Measurements from ENCODE around the gene SOWAHB. TPM values are rescaled to one million over a fixed set of nuclear protein-coding genes. Genes with fewer than 3 reads are reported as not detected.
"Not testable (repeated sequence)": the region's sequence is repeated elsewhere in the genome, so short reads cannot be mapped to it uniquely, and the experiment has no call there.

The SOWAHB gene
- total and polyA plus RNA-seq, 12 donors = 0.07 to 0.12 TPM; not detected in 10

DNA sequence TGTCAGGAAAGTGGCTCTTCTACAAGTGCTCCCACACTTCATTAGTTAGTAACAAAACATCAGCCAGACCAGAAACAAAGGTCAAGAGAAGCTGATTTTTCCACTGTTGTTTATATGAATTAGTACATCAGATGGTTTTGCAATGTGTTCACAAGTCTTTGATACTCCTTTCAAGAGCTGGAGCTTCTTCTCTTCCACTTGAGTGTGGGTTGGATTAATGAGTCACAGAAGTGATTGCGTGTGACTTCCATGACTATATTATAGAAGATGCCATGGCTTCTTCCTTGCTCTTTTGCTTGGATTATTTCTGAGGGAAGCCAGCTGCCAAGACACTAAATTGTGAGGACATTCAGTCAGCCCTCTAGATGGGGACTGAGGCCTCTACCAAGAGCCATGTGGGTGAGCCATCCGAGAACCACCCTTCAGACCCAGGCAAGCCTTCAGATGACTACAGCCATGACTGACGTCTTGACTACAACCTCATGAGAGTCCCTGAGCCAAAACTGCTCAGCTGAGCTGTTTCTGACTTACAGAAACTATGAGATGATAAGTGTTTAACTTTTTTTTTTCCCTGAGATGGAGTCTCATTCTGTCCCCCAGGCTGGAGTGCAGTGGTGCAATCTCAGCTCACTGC, 18.1 kb downstream of the SOWAHB start:
- DNase-seq (no peak), ATAC-seq (no peak)
- intact Hi-C loops (cut with DNase I) = loop anchor here in 1 of 10 donors (10.0 kb wide), 1 partner anchor 55 kb away; no protein-coding TSS in a partner anchor
- Histone ChIP-seq H3K27ac (no peak overlapping the region), H3K36me3 (no peaks in the 10 kb centered on the region), H3K4me1 (no peaks in the 10 kb centered on the region), H3K9me3 (no peaks in the 10 kb centered on the region), H3K4me3 (no peak overlapping the region), H3K27me3 (peaks cover 0 to 11% (median 8%) of the 10 kb centered on the region in 7 donors)
- TF ChIP-seq, protein P1, sequence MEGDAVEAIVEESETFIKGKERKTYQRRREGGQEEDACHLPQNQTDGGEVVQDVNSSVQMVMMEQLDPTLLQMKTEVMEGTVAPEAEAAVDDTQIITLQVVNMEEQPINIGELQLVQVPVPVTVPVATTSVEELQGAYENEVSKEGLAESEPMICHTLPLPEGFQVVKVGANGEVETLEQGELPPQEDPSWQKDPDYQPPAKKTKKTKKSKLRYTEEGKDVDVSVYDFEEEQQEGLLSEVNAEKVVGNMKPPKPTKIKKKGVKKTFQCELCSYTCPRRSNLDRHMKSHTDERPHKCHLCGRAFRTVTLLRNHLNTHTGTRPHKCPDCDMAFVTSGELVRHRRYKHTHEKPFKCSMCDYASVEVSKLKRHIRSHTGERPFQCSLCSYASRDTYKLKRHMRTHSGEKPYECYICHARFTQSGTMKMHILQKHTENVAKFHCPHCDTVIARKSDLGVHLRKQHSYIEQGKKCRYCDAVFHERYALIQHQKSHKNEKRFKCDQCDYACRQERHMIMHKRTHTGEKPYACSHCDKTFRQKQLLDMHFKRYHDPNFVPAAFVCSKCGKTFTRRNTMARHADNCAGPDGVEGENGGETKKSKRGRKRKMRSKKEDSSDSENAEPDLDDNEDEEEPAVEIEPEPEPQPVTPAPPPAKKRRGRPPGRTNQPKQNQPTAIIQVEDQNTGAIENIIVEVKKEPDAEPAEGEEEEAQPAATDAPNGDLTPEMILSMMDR (IDR thresholded peaks at IDR 0.05) = no peak
- 90 to 93% methylated on average over 3 of the region's 3 CpGs for WGBS, 2 donors

DNA sequence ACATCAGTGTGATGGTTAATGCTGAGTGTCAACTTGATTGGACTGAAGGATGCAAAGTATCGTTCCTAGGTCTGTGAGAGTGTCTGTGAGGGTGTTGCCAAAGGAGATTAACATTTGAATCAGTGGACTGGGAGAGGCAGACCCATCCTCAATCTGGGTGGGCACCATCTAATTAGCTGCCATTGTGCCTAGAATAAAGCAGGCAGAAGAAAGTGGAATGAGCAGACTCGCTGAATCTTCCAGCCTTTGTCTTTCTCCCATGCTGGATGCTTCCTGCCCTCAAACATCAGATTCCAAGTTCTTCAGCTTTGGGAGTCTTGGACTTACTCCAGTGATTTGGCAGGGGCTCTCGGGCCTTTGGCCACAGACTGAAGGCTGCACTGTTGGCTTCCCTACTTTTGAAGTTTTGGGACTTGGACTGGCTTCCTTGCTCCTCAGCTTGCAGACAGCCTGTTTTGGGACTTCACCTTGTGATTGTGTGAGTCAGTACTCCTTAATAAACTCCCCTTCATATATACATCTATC, 19.2 kb downstream of the SOWAHB start:
- DNase-seq; ATAC-seq; H3K36me3 ChIP-seq; H3K9me3 ChIP-seq; H3K27ac ChIP-seq; H3K4me3 ChIP-seq; intact Hi-C loops (cut with DNase I); H3K4me1 ChIP-seq: not testable (repeated sequence)
- WGBS, 2 donors = 60 to 64% methylated on average over 3 of the region's 3 CpGs
- peaks cover 0 to 11% (median 8%) of the 10 kb centered on the region in 7 donors for H3K27me3 ChIP-seq

DNA sequence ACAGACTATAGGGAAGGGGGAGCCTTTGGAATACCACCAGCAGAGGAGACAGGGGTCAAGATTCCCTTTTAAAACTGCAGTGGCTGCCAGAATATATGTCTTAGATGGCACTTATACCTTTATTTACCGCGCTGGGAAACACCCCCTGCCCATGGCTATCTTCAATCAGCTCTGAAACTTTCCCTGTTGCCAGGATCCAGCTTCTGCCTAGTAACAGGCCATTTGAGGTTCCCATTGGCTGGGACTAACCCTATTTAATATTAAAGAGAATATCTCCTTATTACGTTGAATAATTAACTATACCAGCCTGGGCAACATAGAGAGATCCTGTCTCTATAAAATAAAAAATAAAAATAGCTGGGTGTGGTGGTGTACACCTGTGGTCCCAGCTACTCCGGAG, 23.8 kb downstream of the SOWAHB start:
- ATAC-seq = no peak
- Histone ChIP-seq H3K4me1 (no peaks in the 10 kb centered on the region), H3K27ac (no peak overlapping the region), H3K36me3 (no peaks in the 10 kb centered on the region), H3K27me3 (peaks cover 0 to 10% (median 2%) of the 10 kb centered on the region in 7 donors), H3K9me3 (no peaks in the 10 kb centered on the region), H3K4me3 (no peak overlapping the region)
- intact Hi-C loops (cut with DNase I) = no loop called here
- DNase-seq = no peak
- TF ChIP-seq, protein P1 (IDR thresholded peaks at IDR 0.05) = no peak
- 88 to 90% methylated on average over 4 of the region's 4 CpGs for WGBS, 2 donors

DNA sequence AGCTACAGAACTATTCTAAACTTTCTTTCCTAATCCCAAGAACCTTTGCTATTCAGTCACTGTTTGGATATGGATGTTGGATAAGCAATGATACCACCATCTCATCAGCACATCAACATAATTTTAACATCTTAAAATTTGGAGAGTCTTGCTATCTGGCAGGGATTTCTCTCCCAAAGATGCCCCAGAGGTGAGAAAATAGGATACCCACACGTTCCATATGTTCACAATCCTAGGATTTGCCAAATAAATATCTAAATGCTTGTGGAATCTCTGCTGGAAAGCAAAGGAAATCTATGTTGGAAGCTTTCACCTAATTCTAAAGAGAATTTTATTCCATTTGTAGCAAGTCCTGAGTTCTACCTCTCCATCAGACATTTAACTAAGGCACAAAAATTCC, 24.4 kb downstream of the SOWAHB start:
- Histone ChIP-seq H3K4me3 (no peak overlapping the region), H3K9me3 (no peaks in the 10 kb centered on the region), H3K4me1 (no peaks in the 10 kb centered on the region), H3K27ac (no peak overlapping the region), H3K36me3 (no peaks in the 10 kb centered on the region), H3K27me3 (peaks cover 0 to 7% (median 0%) of the 10 kb centered on the region in 7 donors)
- TF ChIP-seq, protein P1 (IDR thresholded peaks at IDR 0.05) = no peak
- WGBS, 2 donors = 61 to 75% methylated on average over 1 of the region's 1 CpG
- intact Hi-C loops (cut with DNase I) = no loop called here
- DNase-seq (no peak), ATAC-seq (no peak)

DNA sequence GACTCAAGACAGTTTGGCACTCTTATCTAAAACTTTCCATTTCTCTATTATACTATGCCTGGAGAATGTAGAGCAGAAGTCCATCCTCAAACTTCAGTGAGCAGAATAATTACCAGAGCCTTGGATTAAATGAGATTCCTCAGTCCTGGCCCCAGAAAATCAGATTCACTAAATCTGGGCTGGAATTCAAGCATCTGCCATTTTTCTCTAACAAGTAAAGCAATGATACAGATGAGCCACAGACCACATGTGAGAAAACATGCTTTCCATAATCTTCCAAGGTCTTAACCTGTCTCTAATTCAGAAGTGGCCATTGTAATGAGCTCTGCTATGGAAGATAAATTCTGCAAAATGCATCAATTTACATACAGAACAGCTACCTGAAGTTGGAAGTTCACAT, 25.4 kb downstream of the SOWAHB start:
- ATAC-seq = no peak
- Histone ChIP-seq H3K9me3 (no peaks in the 10 kb centered on the region), H3K4me1 (no peaks in the 10 kb centered on the region), H3K27me3 (peaks cover 0 to 6% (median 0%) of the 10 kb centered on the region in 7 donors), H3K36me3 (no peaks in the 10 kb centered on the region), H3K27ac (no peak overlapping the region), H3K4me3 (no peak overlapping the region)
- intact Hi-C loops (cut with DNase I) = no loop called here
- DNase-seq = no peak
- TF ChIP-seq, protein P1 (IDR thresholded peaks at IDR 0.05) = no peak

DNA sequence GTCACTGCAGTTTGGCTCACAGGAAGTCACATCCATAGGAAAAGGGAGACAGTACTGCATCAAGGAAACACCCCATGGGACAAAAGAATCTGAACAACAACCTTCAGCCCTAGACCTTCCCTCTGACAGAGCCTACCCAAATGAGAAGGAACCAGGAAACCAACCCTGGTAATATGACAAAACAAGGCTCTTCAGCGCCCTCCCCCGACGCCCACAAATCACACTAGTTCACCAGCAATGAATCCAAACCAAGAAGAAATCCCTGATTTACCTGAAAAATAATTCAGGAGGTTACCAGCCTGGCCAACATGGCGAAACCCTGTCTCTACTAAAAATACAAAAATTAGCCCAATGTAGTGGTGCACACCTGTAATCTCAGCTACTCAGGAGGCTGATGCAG, 29.2 kb downstream of the SOWAHB start:
- H3K4me1 ChIP-seq; DNase-seq; H3K36me3 ChIP-seq; H3K4me3 ChIP-seq; H3K27ac ChIP-seq; intact Hi-C loops (cut with DNase I); H3K9me3 ChIP-seq; ATAC-seq: not testable (repeated sequence)
- WGBS, 2 donors = 84 to 96% methylated on average over 4 of the region's 4 CpGs
- peaks cover 0 to 11% (median 0%) of the 10 kb centered on the region in 7 donors for H3K27me3 ChIP-seq

All from heart right ventricle (tissue), 16 donors.